Fibroblast of villous mesenchyme (primary cell): ENCODE data around the gene PPP2R2C. TPM values are rescaled to one million over a fixed set of nuclear protein-coding genes. Genes with fewer than 3 reads are reported as not detected.

Experiments
- DNase-seq: peaks from one replicate; pipeline ENCODE4 v3.0.0-alpha.2; 2010; ENCODE audit warnings: low read depth
- H3K4me3 ChIP-seq: 2 replicates; pipeline ENCODE4 v1.5.1; 2011; ENCODE audit warnings: low read depth, mild to moderate bottlenecking, low read length
- total RNA-seq: library from RNA; depleted of rRNA; stranded (reverse); fragments of >200 nt; gene quantifications from 2 replicates; pipeline ENCODE4 v1.2.3, GENCODE V29; 2012
- TF ChIP-seq, protein P1 (sequence below): IDR thresholded peaks from 2 replicates; pipeline ENCODE4 v1.5.1; 2012; ENCODE audit warnings: low read depth, mild to moderate bottlenecking, low read length; ENCODE audit not compliant: insufficient read depth

PPP2R2C gene
- total RNA-seq, 1 donor = not detected

DNA sequence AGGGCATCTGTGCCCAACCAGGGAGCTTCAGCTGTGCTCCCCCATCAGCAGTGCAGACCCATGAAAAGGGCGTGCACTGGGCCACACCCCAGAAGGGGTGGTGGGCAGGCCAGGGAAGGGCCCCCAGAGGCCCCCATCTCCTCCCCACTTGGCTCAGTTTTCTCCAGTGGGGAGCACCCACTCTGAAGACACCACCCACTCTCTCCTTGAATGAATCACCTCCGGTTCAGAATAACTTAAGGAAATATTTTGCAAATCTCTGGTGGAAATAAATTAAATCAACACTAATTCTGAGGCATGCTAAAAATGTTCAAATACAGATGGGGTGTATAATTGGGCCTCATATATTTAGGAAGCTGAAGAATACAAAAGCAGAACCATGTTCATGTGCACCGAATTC lies 41.3 kb upstream of the PPP2R2C start:
- TF ChIP-seq, protein P1, sequence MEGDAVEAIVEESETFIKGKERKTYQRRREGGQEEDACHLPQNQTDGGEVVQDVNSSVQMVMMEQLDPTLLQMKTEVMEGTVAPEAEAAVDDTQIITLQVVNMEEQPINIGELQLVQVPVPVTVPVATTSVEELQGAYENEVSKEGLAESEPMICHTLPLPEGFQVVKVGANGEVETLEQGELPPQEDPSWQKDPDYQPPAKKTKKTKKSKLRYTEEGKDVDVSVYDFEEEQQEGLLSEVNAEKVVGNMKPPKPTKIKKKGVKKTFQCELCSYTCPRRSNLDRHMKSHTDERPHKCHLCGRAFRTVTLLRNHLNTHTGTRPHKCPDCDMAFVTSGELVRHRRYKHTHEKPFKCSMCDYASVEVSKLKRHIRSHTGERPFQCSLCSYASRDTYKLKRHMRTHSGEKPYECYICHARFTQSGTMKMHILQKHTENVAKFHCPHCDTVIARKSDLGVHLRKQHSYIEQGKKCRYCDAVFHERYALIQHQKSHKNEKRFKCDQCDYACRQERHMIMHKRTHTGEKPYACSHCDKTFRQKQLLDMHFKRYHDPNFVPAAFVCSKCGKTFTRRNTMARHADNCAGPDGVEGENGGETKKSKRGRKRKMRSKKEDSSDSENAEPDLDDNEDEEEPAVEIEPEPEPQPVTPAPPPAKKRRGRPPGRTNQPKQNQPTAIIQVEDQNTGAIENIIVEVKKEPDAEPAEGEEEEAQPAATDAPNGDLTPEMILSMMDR = no peak
- DNase-seq = no peak
- H3K4me3 ChIP-seq = no peak overlapping the region

DNA sequence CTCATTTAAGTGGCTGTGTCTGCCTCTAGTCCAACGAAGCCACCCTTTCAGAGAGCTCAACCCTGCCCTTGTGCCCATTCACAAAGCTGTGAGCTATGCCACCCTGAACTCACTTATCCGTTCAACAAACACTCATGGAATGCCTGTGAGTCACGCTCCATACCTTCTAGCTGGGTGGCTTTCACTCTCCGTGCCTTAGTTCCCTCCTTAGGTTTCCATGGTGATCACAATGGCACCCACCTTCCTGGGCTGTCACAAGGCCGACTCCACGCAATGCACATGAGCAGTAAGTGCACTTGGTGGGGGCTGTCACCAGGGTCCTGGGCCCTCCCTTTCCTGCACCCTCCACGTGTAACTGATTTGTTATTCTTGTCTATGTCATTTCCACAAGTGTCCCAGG lies 37.2 kb upstream of the PPP2R2C start:
- H3K4me3 ChIP-seq = no peak overlapping the region
- TF ChIP-seq, protein P1 = no peak
- DNase-seq = no peak

DNA sequence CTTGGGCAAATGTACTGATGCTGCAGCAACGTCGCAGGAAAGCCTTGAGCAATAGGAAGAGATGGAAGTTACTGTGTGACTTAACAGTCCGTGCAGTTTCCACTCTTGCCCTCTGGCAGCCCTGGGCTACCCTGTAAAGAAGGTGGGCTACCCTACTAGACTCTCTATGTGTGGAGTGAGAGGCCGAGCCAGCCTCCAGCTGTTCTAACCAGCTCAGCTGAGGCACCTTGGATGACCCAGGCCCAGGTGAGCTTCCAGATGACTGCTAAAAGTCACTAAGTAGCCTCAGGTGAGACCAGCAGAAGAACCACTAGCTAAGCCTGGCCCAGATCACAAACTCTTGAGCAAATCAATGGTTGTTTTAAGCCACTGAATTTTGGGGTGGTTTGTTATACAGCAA lies 34.9 kb upstream of the PPP2R2C start:
- H3K4me3 ChIP-seq = no peak overlapping the region
- TF ChIP-seq, protein P1 = no peak
- DNase-seq = no peak

DNA sequence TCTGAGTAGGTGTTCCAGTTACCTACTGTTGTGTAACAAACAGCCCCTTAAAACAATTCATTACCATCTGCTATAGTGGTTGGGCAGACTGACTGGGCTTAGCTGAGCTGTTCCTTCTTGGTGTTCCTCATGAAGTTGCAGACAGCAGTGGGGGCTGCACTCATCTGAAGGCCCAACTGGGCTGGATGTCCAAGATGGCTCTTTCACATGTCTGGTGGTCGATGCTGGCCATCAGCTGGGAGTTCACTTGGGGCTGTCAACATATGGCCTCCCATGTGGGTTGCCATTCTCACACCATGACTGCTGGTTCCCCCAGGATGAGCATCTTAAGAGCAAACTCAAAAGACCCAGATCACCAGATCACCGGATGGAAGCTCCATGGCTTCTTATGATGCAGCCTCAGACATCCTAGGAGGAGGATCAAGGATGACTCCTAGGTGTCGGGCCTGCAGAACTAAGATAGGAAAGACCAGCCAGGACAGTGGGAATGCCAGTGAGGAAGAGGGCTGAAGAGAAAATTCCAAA lies 34.3 kb upstream of the PPP2R2C start:
- TF ChIP-seq, protein P1 = no peak
- DNase-seq = no peak
- no peak overlapping the region for H3K4me3 ChIP-seq

DNA sequence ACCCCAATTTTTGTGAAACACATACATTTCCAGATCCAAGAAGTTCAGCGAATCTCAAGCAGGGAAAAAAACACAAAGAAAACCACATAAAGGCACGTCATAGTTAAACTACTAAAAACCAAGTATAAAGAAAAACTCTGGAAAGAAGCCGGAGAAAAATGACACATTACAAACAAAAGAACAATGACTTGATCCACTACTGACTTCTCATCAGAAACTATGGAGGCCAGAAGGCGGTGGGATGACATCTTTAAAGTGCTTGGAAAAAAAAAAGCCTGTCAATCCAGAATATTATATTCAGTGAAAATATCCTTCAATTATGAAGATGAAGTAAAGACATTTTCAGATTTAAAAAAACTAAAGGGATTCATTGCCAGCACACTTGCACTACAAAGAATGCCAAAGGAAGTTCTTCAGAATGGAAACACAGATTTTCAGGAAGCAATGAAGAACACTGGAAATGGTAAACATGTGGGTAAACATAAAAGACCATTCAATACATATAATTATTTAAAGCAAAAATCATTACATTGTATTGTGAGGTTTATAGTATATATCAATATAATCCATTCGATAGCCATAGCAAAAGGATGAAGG lies 32.6 kb upstream of the PPP2R2C start:
- DNase-seq = no peak
- H3K4me3 ChIP-seq = no peak overlapping the region
- TF ChIP-seq, protein P1 = no peak

DNA sequence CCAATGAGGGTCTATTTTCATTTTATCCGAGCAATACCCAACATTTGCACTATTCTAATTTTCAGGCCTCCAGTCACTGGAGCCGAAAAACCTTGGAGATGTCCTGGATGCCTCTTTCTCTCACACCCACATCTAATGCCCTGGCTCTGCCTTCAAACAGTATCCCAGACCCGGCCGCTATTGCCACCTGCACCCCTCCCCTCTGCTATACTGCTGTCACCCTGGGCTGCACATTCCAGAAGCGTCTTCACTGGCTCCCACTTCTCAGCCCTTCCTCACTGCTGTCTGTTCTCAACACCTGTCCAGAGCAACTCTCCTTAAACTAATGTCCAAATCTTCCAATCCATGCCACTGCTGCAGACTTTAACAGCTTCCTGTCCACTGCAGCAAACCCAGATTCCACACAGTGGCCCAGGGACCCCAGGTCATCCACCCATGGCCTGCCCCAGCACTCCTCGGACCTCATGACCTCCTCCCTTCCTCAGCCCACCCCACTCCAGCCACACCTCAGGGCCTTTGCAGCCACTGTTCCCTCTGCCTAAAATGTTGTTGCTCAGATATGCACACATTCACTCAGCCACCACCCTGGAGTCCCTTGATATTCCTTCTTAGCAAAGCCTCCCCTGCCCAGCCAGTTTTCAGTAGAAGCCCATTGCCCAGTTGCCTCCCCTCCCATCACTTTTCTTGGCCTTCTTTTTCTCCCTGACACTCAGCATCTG lies 30.5 kb upstream of the PPP2R2C start:
- TF ChIP-seq, protein P1 = no peak
- no peak overlapping the region for H3K4me3 ChIP-seq
- no peak for DNase-seq
